ENCODE results near the gene PEX26. TPM values are rescaled to one million over a fixed set of nuclear protein-coding genes. Genes with fewer than 3 reads are reported as not detected.

PEX26 gene
- total and polyA plus RNA-seq, 2 donors (not counting 1 experiment from before 2014, with no cell fraction given): 13.2 to 14.5 TPM

GRCh38 chr22:18087350-18087855 lies 9.6 kb downstream of the PEX26 start:
- Histone ChIP-seq H3K4me1 (ENCODE audit: control insufficient read depth, extremely low read depth, insufficient read depth, low read length) (no peaks in the 10 kb centered on the region), H3K9ac (ENCODE audit: insufficient read depth, low read length) (no peak overlapping the region), H3K4me2 (ENCODE audit: extremely low read depth, insufficient read depth, low read length) (no peak overlapping the region), H3K9me3 (ENCODE audit: control insufficient read depth, insufficient read depth, low read depth, low read length) (no peaks in the 10 kb centered on the region), H3K4me3 (replicated peaks in 1 of 4; ENCODE audit: control extremely low read depth in 1 of 4, insufficient read depth in 1 of 4, low read depth in 3 of 4, low read length in 4 of 4) (no peak overlapping the region), H4K20me1 (ENCODE audit: control insufficient read depth, extremely low read depth, insufficient read depth, low read length) (no peaks in the 10 kb centered on the region), H3K36me3 (ENCODE audit: control insufficient read depth, insufficient read depth, low read length) (peaks cover 11% of the 10 kb centered on the region), H3K79me2 (ENCODE audit: control insufficient read depth, insufficient read depth, low read length) (peaks cover 2% of the 10 kb centered on the region), H3K27ac (ENCODE audit: insufficient read depth, low read length) (no peak overlapping the region), H3K27me3 (ENCODE audit: control insufficient read depth, insufficient read depth, low read length) (no peaks in the 10 kb centered on the region), H2AFZ (ENCODE audit: low read length) (no peak overlapping the region)
- DNase-seq (ENCODE audit: low read depth in 2 of 2): no peak
- TF ChIP-seq EZH2 (IDR thresholded peaks at IDR 0.05; ENCODE audit: low read length, missing control alignments): no peak
- no peak for TF ChIP-seq CTCF (conservative IDR thresholded peaks at IDR 0.05 in 1 of 2, IDR thresholded peaks at IDR 0.05 in 1 of 2; ENCODE audit: low read depth in 1 of 2, low read length in 2 of 2)

GRCh38 chr22:18088825-18089568 lies 11.2 kb downstream of the PEX26 start:
- H3K9me3 ChIP-seq (ENCODE audit: control insufficient read depth, insufficient read depth, low read depth, low read length): no peaks in the 10 kb centered on the region
- H3K4me3 ChIP-seq (replicated peaks in 1 of 4; ENCODE audit: control extremely low read depth in 1 of 4, insufficient read depth in 1 of 4, low read depth in 3 of 4, low read length in 4 of 4): no peak overlapping the region
- H3K9ac ChIP-seq (ENCODE audit: insufficient read depth, low read length): no peak overlapping the region
- no peak overlapping the region for H2AFZ ChIP-seq (ENCODE audit: low read length)
- peaks cover 11% of the 10 kb centered on the region for H3K36me3 ChIP-seq (ENCODE audit: control insufficient read depth, insufficient read depth, low read length)
- no peak for DNase-seq (ENCODE audit: low read depth in 2 of 2)
- no peak overlapping the region for H3K4me2 ChIP-seq (ENCODE audit: extremely low read depth, insufficient read depth, low read length)
- no peaks in the 10 kb centered on the region for H3K79me2 ChIP-seq (ENCODE audit: control insufficient read depth, insufficient read depth, low read length)
- H3K27me3 ChIP-seq (ENCODE audit: control insufficient read depth, insufficient read depth, low read length): no peaks in the 10 kb centered on the region
- TF ChIP-seq EZH2 (IDR thresholded peaks at IDR 0.05; ENCODE audit: low read length, missing control alignments) (no peak), CTCF (conservative IDR thresholded peaks at IDR 0.05 in 1 of 2, IDR thresholded peaks at IDR 0.05 in 1 of 2; ENCODE audit: low read depth in 1 of 2, low read length in 2 of 2) (no peak)
- H3K4me1 ChIP-seq (ENCODE audit: control insufficient read depth, extremely low read depth, insufficient read depth, low read length): no peaks in the 10 kb centered on the region
- H4K20me1 ChIP-seq (ENCODE audit: control insufficient read depth, extremely low read depth, insufficient read depth, low read length): no peaks in the 10 kb centered on the region
- H3K27ac ChIP-seq (ENCODE audit: insufficient read depth, low read length): no peak overlapping the region

GRCh38 chr22:18090286-18090685 lies 12.5 kb downstream of the PEX26 start:
- no peak for TF ChIP-seq CTCF (conservative IDR thresholded peaks at IDR 0.05 in 1 of 2, IDR thresholded peaks at IDR 0.05 in 1 of 2; ENCODE audit: low read depth in 1 of 2, low read length in 2 of 2)
- no peak for TF ChIP-seq EZH2 (IDR thresholded peaks at IDR 0.05; ENCODE audit: low read length, missing control alignments)
- no peaks in the 10 kb centered on the region for H3K79me2 ChIP-seq (ENCODE audit: control insufficient read depth, insufficient read depth, low read length)
- peaks cover 7% of the 10 kb centered on the region for H3K36me3 ChIP-seq (ENCODE audit: control insufficient read depth, insufficient read depth, low read length)
- no peaks in the 10 kb centered on the region for H3K4me1 ChIP-seq (ENCODE audit: control insufficient read depth, extremely low read depth, insufficient read depth, low read length)
- no peak overlapping the region for H3K9ac ChIP-seq (ENCODE audit: insufficient read depth, low read length)
- no peaks in the 10 kb centered on the region for H3K9me3 ChIP-seq (ENCODE audit: control insufficient read depth, insufficient read depth, low read depth, low read length)
- no peak for DNase-seq (ENCODE audit: low read depth in 2 of 2)
- no peak overlapping the region for H3K27ac ChIP-seq (ENCODE audit: insufficient read depth, low read length)
- no peak overlapping the region for H2AFZ ChIP-seq (ENCODE audit: low read length)
- H4K20me1 ChIP-seq (ENCODE audit: control insufficient read depth, extremely low read depth, insufficient read depth, low read length): no peaks in the 10 kb centered on the region
- no peak overlapping the region for H3K4me2 ChIP-seq (ENCODE audit: extremely low read depth, insufficient read depth, low read length)
- no peaks in the 10 kb centered on the region for H3K27me3 ChIP-seq (ENCODE audit: control insufficient read depth, insufficient read depth, low read length)
- no peak overlapping the region for H3K4me3 ChIP-seq (replicated peaks in 1 of 4; ENCODE audit: control extremely low read depth in 1 of 4, insufficient read depth in 1 of 4, low read depth in 3 of 4, low read length in 4 of 4)
